T-helper 22 cell (primary cell): ENCODE results near the gene LYG1.

Experiments
- DNase-seq: peaks from one replicate; pipeline ENCODE4 v3.0.0-alpha.2; 2020; ENCODE audit warnings: low read depth

The LYG1 gene

GRCh38 chr2:99275882-99276281 is 25.1 kb downstream of the LYG1 start:
- no peak for DNase-seq

GRCh38 chr2:99261242-99261641 is 39.8 kb downstream of the LYG1 start:
- no peak for DNase-seq

GRCh38 chr2:99260184-99260583 is 40.8 kb downstream of the LYG1 start:
- no peak for DNase-seq

- no peak for DNase-seq
These were observed 41.5 kb downstream of the LYG1 start for GRCh38 chr2:99259465-99259864.

- no peak for DNase-seq
These were observed 44.3 kb downstream of the LYG1 start for GRCh38 chr2:99256677-99257076.

GRCh38 chr2:99255491-99256318 is 45.3 kb downstream of the LYG1 start, which contains the start of gene LYG2:
LYG2 (minus strand) TSS chr2:99255666; CDS start chr2:99254260, 1,406 bp downstream.
- DNase-seq: no peak

GRCh38 chr2:99249951-99250350 is 51.0 kb downstream of the LYG1 start:
- DNase-seq: no peak

GRCh38 chr2:99242151-99242550 is 58.8 kb downstream of the LYG1 start:
- DNase-seq: no peak

- DNase-seq: no peak
These were observed 60.6 kb downstream of the LYG1 start for GRCh38 chr2:99240431-99240830.

GRCh38 chr2:99238599-99238998 is 62.4 kb downstream of the LYG1 start:
- DNase-seq: no peak
